HG02970 (cell line): ENCODE measurements around the gene NFIX.

Source experiments
- ATAC-seq: cut with Tn5 transposase; IDR thresholded peaks from one replicate; pipeline ENCODE4 v1.9.1; 2021; ENCODE audit warnings: mild to moderate bottlenecking, moderate library complexity, moderate number of reproducible peaks; ENCODE audit not compliant: unreplicated experiment, low FRiP score

NFIX gene

DNA sequence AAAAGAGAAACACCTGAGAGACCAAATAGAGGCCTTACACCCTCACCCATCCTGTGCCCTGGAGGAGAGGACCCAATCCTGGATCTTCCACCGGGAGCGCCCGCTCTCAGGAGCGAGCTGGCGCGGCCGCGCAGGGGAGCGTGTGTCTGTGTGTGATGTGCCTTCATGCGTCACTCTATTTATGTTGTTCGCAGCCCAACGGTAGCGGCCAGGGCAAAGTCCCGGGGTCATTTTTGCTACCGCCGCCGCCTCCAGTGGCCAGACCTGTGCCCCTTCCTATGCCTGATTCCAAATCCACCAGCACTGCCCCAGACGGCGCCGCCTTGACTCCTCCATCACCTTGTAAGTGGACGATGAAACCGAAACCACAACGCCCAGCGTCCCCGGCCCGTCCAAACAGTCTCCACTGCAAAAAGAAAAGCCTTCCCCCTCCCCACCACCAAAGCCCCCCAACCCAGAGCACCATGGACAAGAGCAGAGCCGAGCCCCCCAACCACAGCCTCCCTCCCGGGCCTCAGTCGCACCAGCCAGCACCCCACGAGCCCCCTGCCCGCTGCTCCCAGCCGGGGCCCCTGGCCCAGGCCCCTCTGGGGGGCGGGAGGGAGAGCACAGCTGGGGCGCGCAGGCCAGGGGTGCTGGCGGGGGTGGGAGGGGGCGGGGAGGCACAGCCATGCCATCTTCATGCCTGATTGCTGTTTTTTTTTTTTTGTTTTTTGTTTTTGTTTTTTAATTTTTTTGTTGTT lies 92.7 kb downstream of the NFIX start:
- ATAC-seq = no peak

DNA sequence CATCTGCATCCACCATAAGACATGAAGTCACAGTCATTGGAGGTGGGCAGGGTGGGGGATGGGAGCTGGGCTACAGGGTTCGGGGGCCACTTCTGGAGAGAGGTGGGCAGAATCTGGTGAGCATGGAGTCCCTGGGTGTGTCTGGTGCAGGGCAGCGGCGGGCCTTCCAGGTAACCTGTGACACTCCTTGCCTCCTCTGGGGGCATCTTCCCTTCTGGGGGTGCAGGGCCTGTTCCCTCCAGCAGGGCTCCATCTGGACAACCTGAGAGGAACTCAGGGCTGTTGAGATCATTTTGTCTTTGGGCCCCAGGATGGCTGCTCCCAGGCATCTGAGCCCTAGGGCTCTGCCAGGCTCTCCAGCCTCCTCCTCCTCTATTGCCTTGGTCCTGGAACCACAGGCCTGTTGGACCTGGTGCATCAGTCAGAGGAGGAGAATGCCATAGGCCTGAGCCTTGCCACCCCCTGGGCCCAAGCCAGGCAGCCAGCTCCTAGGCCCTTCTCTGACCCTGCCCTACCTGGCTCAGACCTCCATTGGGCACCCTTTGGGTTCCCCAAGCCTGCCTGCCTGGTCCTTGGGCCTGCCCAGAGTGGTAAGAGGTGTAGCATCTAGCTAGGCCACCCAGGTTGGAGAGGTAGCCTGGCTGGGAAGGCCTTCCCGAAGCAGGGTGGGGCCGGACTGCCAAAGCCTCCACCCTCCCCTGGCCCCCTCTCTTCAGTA lies 94.0 kb downstream of the NFIX start:
- no peak for ATAC-seq

DNA sequence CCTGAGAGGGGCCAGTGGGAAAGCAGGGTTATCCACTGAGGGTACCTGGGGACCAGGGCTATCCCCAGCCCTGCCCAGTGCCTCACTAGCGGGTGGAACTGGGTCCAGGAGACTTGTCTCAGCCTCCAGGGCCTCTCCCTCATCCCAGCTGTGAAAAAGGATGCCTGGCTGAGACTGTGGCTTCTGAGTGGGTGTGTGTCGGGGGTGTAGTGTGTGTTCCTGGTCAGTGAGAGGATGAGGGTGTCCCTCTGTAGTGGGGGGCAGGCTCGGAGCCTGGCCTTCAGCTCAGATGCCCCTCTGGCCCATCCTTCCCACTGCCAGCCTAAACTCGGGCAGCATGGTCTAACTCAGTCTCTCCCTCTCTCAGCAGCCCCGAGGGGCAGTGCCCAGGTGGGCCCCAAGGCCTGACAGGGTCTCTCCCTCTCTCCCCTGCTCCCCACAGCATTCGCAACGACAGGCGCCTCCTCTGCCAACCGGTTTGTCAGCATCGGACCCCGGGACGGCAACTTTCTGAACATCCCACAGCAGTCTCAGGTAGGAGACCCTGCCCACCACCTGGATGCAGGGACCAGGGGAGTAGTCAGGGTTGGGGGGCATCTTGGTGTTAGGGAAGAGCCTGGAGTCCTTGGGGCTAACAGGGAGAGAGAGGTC lies 94.7 kb downstream of the NFIX start:
- no peak for ATAC-seq

- ATAC-seq = no peak
Measured at GRCh38 chr19:13090511-13091231, 95.4 kb downstream of the NFIX start.

GRCh38 chr19:13091400-13092157 lies 96.3 kb downstream of the NFIX start:
- no peak for ATAC-seq

DNA sequence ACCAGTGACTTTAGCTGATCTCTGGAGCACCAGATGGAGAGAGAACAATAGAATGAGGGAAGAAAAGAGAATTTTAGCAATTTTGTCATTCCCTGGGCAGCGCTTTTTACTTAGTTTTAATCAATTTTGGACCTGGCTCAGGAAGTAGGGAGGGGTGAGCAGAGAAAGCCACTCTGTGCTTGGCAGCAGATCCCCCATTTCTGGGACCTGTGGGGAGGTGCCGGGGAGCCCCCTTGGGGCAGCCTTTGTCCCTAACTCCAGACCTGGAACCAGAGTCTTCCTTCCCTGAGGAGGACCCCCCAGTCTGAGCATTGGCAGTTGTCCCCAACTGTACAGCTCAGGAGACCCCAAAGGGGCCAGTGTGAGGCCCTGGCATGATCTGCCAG lies 96.9 kb downstream of the NFIX start:
- ATAC-seq = no peak

DNA sequence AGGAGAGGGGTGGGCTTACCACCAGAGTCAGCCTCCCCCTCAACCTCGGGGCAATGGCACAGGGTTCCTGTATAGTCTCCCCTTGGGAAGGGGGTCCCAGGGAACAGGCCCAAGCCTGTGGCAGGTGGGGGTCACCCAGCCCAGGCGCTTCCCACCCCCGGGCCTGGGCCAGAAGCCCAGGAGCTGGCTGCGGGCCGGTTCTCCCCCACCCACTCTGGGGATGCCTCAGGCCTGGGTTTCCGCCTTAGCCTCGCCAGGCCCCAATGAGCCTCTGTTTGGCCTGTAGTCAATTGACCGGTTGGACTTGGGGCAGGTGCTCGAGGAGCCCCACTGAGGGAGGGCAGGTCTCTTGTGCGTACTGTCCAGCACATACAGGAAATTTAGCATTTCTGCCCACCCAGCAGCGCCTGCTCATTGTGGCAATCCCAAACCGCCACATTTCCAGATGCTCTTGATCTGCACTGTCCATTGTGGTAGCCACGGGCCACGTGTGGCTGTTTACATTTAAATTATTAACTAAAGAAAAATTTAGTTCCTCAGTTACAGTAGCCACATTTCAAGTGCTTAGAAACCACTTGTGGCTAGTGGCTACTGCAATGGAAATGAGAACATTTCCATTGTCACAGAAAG lies 97.4 kb downstream of the NFIX start:
- ATAC-seq = no peak

- no peak for ATAC-seq
Measured at GRCh38 chr19:13093407-13094105, 98.3 kb downstream of the NFIX start.

- ATAC-seq = no peak
Measured at GRCh38 chr19:13094106-13094504, 98.8 kb downstream of the NFIX start.

GRCh38 chr19:13094771-13095392 lies 99.6 kb downstream of the NFIX start:
- ATAC-seq = no peak

DNA sequence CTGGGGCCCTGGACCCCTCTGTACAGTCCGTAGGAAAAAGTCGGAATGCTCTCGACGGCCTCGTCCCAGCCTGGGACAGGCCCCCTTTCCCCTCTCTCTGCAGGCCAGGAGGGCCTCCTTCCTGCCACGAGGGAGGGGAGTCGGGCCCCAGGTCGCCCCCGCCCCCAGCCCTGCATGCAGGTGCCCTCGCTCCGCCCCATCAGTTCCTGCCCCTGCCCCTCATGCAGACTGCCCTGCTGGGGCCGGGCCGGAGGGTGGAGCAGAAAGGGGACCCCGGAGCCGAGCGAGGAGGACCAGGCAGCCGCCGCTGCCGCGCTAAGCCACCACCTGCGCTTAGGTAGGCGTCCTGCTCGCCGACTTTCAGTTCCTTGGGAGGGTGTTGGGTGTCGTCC lies 100.1 kb downstream of the NFIX start:
- ATAC-seq = no peak

- no peak for ATAC-seq
Measured at GRCh38 chr19:13095934-13096927, 101.0 kb downstream of the NFIX start.

DNA sequence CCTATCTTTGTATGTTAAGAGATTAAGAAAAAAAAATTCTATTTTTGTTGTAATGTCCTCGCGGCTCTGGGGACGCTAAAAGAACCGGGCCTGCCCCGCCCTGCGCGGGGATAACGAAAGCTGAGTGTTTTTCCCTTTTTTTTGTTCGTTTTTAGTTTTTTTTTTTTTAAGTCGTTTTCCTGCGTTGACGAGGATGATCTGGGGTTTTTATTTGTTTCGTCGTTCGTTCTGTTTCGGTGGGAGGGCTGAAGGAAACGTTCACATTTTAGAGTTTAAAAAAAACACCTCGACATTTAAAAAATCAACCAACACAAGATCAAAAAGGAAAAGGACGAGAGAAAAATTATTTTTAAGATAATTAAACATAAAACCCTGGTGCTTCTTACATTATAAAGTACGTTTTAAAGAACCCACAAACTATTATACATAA lies 101.8 kb downstream of the NFIX start:
- ATAC-seq = no peak

DNA sequence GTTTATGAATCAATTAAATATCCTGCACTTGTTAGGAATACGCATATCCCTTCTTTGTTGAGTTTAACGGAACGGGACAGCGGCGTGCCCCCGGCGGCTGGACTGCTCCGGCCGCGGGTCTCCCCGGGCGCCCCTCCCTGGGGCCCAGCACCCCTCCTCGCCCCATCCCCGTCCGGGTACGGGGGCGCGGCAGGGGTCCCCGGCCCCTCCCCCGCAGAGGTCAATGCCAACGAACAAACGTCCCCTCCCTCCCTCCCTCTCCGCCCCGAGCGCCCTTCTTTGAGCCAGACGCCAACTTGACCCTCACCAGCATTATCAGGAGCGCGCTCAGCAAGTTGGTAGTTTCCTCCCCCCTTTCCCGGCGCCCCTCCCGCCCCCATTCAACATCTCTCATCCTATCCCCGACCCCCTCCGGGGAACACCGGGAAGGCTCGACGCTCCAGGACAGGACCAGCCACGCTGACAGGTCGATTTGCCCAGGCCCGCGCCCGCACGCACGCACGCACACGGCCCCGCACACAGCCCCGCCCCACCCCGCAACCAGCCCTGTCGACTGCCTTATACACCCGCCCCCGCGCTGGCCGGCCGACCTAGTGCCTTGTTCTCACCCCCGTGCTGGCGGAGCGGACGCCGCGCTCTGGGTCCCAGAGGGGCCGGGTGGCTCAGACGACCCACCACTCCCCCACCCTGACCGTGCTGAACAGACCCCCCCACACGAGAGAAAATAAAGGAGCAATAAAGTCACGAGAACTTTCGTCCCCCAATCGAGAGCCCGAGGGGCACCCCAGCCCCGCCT lies 102.4 kb downstream of the NFIX start:
- no peak for ATAC-seq

DNA sequence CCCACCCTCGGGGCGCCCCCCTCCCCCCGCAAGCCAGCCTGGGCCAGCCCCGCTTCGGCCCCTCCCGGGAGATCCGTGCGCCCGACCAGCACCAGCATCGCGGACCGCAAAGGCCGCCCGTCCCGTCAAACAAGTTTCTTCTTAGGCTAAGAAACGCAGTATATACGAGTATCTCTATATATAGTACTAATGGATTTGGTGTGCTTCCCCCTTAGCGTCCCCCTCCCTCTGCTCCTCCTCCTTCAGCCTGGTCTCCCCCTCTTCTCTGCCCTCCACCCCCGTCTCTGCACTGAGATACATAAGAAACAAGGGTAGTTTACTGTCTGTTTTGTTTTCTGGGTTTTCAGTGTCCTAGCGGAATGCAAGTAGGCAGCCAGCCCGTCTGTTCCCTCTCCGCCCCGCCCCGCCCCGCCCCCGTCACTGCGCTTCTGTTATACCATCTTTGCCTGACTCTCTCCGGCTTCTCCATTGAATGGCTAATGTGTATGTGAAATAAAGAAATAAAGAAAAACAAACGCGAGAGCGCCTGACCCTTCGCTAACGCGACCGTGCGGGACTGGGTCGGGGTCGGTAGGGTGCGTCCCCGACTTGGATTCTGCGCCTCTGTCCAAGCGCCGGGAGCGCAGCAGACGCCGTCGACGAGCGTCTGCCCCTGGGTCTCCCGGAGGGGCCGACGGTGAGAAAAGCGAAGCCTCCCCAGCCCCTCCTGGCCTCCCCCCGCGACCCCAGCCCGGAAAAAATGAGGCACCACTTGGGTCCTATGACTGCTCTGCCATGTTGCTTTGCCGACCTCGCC lies 103.2 kb downstream of the NFIX start:
- ATAC-seq = no peak
